Measurements from ENCODE around the gene NEUROG2. TPM values are rescaled to one million over a fixed set of nuclear protein-coding genes. Genes with fewer than 3 reads are reported as not detected.
"Not testable (repeated sequence)": the region's sequence is repeated elsewhere in the genome, so short reads cannot be mapped to it uniquely, and the experiment has no call there.

NEUROG2 gene
- total RNA-seq, 4 donors from 2014 or later = not detected

GRCh38 chr4:112526061-112526460, 10.1 kb upstream of the NEUROG2 start:
- Histone ChIP-seq H3K4me3 (replicated peaks in 1 of 3) (no peak overlapping the region), H3K4me1 (peaks cover 5 to 19% of the 10 kb centered on the region in 2 donors), H3K9me3 (no peaks in the 10 kb centered on the region), H3K36me3 (no peaks in the 10 kb centered on the region), H3K27me3 (peaks cover 48% of the 10 kb centered on the region), H3K27ac (no peak overlapping the region)
- TF ChIP-seq, protein P1, sequence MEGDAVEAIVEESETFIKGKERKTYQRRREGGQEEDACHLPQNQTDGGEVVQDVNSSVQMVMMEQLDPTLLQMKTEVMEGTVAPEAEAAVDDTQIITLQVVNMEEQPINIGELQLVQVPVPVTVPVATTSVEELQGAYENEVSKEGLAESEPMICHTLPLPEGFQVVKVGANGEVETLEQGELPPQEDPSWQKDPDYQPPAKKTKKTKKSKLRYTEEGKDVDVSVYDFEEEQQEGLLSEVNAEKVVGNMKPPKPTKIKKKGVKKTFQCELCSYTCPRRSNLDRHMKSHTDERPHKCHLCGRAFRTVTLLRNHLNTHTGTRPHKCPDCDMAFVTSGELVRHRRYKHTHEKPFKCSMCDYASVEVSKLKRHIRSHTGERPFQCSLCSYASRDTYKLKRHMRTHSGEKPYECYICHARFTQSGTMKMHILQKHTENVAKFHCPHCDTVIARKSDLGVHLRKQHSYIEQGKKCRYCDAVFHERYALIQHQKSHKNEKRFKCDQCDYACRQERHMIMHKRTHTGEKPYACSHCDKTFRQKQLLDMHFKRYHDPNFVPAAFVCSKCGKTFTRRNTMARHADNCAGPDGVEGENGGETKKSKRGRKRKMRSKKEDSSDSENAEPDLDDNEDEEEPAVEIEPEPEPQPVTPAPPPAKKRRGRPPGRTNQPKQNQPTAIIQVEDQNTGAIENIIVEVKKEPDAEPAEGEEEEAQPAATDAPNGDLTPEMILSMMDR (IDR thresholded peaks at IDR 0.05) = no peak
- no peak for TF ChIP-seq POLR2A (IDR thresholded peaks at IDR 0.05)
- intact Hi-C loops (cut with DNase I) = loop anchor here (10.0 kb wide), 2 partner anchors 201 to 311 kb away; no protein-coding TSS in a partner anchor
- 67 to 75% methylated on average over 1 of the region's 1 CpG for WGBS, 2 donors
- DNase-seq = no peak

GRCh38 chr4:112523764-112524505, 8.0 kb upstream of the NEUROG2 start:
- Histone ChIP-seq H3K27me3 (peaks cover 68% of the 10 kb centered on the region), H3K4me1 (peaks cover 5 to 24% of the 10 kb centered on the region in 2 donors), H3K36me3 (no peaks in the 10 kb centered on the region), H3K4me3 (replicated peaks in 1 of 3) (peak overlapping the region in 1 of 3 donors; percentile 7), H3K27ac (no peak overlapping the region), H3K9me3 (no peaks in the 10 kb centered on the region)
- no peak for TF ChIP-seq POLR2A (IDR thresholded peaks at IDR 0.05)
- TF ChIP-seq, protein P1 (IDR thresholded peaks at IDR 0.05) = peak in 5 of 6 experiments; percentile 38 to 74 (median 53)
- intact Hi-C loops (cut with DNase I) = loop anchor here (10.0 kb wide), 2 partner anchors 199 to 309 kb away; no protein-coding TSS in a partner anchor
- 3 to 6% methylated on average over 36 to 38 of the region's 46 CpGs for WGBS, 2 donors
- DNase-seq = peak; percentile 54 to 64

DNA sequence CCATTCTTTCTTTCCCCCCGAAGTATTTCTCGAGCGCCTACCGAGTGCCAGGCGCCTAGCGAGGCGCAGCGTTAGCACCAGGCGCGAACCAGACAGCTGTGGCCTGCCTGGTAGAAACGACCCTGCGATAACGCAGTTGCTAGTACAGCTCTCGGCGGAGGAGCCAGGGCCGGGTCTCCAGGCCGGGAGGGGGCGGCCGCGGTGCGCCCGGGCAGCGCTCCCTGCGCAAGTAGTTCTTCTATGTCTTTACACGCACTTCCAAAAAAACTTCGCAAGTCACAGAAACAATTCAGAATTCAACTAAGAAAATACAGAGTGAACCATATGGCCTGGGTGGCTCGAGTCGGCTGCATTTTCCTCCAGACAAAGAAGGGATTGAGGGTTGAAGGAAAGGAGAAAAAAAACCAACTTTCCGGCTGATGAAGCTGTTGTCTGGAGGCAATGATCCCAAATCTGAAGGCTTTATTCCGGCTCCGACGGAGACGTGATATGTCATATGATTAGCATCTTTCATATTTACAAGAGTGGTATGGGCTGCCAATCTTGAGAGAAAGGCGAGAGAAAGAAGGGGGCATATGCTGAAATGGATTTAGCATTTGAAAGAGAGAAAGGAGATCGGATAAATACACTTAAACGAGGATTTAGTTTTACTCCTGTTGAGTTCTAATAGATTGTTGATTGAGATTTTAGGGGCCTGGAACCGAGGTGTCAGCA, 7.2 kb upstream of the NEUROG2 start:
- Histone ChIP-seq H3K27me3 (peaks cover 70% of the 10 kb centered on the region), H3K4me1 (peaks cover 5 to 24% of the 10 kb centered on the region in 2 donors), H3K4me3 (replicated peaks in 1 of 3) (peak overlapping the region in 1 of 3 donors; percentile 7), H3K36me3 (no peaks in the 10 kb centered on the region), H3K27ac (no peak overlapping the region), H3K9me3 (no peaks in the 10 kb centered on the region)
- TF ChIP-seq POLR2A (IDR thresholded peaks at IDR 0.05) = no peak
- TF ChIP-seq, protein P1 (IDR thresholded peaks at IDR 0.05) = no peak
- intact Hi-C loops (cut with DNase I) = loop anchor here (10.0 kb wide), 2 partner anchors 198 to 308 kb away; no protein-coding TSS in a partner anchor
- WGBS, 2 donors = 7 to 10% methylated on average over 37 of the region's 37 CpGs
- no peak for DNase-seq

GRCh38 chr4:112522431-112522830, 6.5 kb upstream of the NEUROG2 start:
- 11 to 13% methylated on average over 17 of the region's 17 CpGs for WGBS, 2 donors
- H3K4me3 ChIP-seq (replicated peaks in 1 of 3); H3K9me3 ChIP-seq; DNase-seq; H3K27ac ChIP-seq; H3K36me3 ChIP-seq: not testable (repeated sequence)
- peaks cover 5 to 24% of the 10 kb centered on the region in 2 donors for H3K4me1 ChIP-seq
- intact Hi-C loops (cut with DNase I) = loop anchor here (10.0 kb wide), 2 partner anchors 198 to 308 kb away; no protein-coding TSS in a partner anchor
- H3K27me3 ChIP-seq = peaks cover 76% of the 10 kb centered on the region

- Histone ChIP-seq H3K27me3 (peaks cover 86% of the 10 kb centered on the region), H3K27ac (no peak overlapping the region), H3K36me3 (no peaks in the 10 kb centered on the region), H3K9me3 (no peaks in the 10 kb centered on the region), H3K4me3 (replicated peaks in 1 of 3) (no peak overlapping the region), H3K4me1 (peaks cover 5 to 34% of the 10 kb centered on the region in 2 donors)
- 9% methylated on average over 30 of the region's 30 CpGs for WGBS, 2 donors
- DNase-seq = no peak
- TF ChIP-seq, protein P1 (IDR thresholded peaks at IDR 0.05) = no peak
- TF ChIP-seq POLR2A (IDR thresholded peaks at IDR 0.05) = no peak
- intact Hi-C loops (cut with DNase I) = loop anchor here (10.0 kb wide), 2 partner anchors 197 to 307 kb away; no protein-coding TSS in a partner anchor
Measured at GRCh38 chr4:112521123-112522023, 5.4 kb upstream of the NEUROG2 start.
